Measurements from ENCODE around the gene PELI2. TPM values are rescaled to one million over a fixed set of nuclear protein-coding genes. Genes with fewer than 3 reads are reported as not detected.

PELI2 gene
- total and polyA plus RNA-seq, 2 donors (not counting 1 experiment from before 2014, with no cell fraction given): 15.5 to 29.2 TPM

GRCh38 chr14:56094076-56094475 is 24.1 kb upstream of the PELI2 start:
- Histone ChIP-seq H4K20me1 (ENCODE audit: control insufficient read depth, extremely low read depth, insufficient read depth, low read length) (no peaks in the 10 kb centered on the region), H3K27ac (ENCODE audit: insufficient read depth, low read length) (no peak overlapping the region), H3K4me1 (ENCODE audit: control insufficient read depth, extremely low read depth, insufficient read depth, low read length) (no peaks in the 10 kb centered on the region), H3K9me3 (ENCODE audit: control insufficient read depth, insufficient read depth, low read depth, low read length) (no peaks in the 10 kb centered on the region), H3K27me3 (ENCODE audit: control insufficient read depth, insufficient read depth, low read length) (no peaks in the 10 kb centered on the region), H3K4me2 (ENCODE audit: extremely low read depth, insufficient read depth, low read length) (no peak overlapping the region), H3K36me3 (ENCODE audit: control insufficient read depth, insufficient read depth, low read length) (no peaks in the 10 kb centered on the region), H3K79me2 (ENCODE audit: control insufficient read depth, insufficient read depth, low read length) (no peaks in the 10 kb centered on the region), H3K4me3 (replicated peaks in 1 of 4; ENCODE audit: control extremely low read depth in 1 of 4, insufficient read depth in 1 of 4, low read depth in 3 of 4, low read length in 4 of 4) (no peak overlapping the region), H2AFZ (ENCODE audit: low read length) (no peak overlapping the region), H3K9ac (ENCODE audit: insufficient read depth, low read length) (no peak overlapping the region)
- peak in 1 of 2 donors; percentile 3 for DNase-seq (ENCODE audit: low read depth in 2 of 2)
- TF ChIP-seq EZH2 (IDR thresholded peaks at IDR 0.05; ENCODE audit: low read length, missing control alignments): no peak
- no peak for TF ChIP-seq CTCF (conservative IDR thresholded peaks at IDR 0.05 in 1 of 2, IDR thresholded peaks at IDR 0.05 in 1 of 2; ENCODE audit: low read depth in 1 of 2, low read length in 2 of 2)

DNA sequence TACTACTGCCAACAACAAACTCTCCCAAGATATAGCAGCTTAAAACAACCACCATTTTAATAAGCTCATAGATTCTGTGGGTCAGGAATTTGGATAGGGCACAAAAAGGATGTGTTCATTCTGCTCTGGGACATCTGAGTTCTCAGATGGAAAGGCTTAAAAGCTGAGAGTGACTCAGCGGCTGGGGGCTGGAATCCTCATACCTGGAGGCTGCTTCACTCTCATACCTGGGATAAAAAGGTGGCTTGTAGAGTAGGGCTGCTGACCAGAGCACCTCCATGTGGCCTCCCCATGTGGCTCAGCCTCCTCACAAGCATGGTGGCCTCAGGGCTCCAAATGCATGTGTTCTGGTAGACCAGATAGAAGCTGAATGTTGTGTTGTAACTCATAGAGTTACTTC is 20.2 kb upstream of the PELI2 start:
- Histone ChIP-seq H3K27me3 (ENCODE audit: control insufficient read depth, insufficient read depth, low read length) (no peaks in the 10 kb centered on the region), H3K4me1 (ENCODE audit: control insufficient read depth, extremely low read depth, insufficient read depth, low read length) (no peaks in the 10 kb centered on the region), H3K79me2 (ENCODE audit: control insufficient read depth, insufficient read depth, low read length) (no peaks in the 10 kb centered on the region), H3K27ac (ENCODE audit: insufficient read depth, low read length) (no peak overlapping the region), H3K9ac (ENCODE audit: insufficient read depth, low read length) (no peak overlapping the region), H3K9me3 (ENCODE audit: control insufficient read depth, insufficient read depth, low read depth, low read length) (no peaks in the 10 kb centered on the region), H4K20me1 (ENCODE audit: control insufficient read depth, extremely low read depth, insufficient read depth, low read length) (no peaks in the 10 kb centered on the region), H2AFZ (ENCODE audit: low read length) (no peak overlapping the region), H3K4me2 (ENCODE audit: extremely low read depth, insufficient read depth, low read length) (no peak overlapping the region), H3K4me3 (replicated peaks in 1 of 4; ENCODE audit: control extremely low read depth in 1 of 4, insufficient read depth in 1 of 4, low read depth in 3 of 4, low read length in 4 of 4) (no peak overlapping the region), H3K36me3 (ENCODE audit: control insufficient read depth, insufficient read depth, low read length) (no peaks in the 10 kb centered on the region)
- no peak for DNase-seq (ENCODE audit: low read depth in 2 of 2)
- TF ChIP-seq EZH2 (IDR thresholded peaks at IDR 0.05; ENCODE audit: low read length, missing control alignments) (no peak), CTCF (conservative IDR thresholded peaks at IDR 0.05 in 1 of 2, IDR thresholded peaks at IDR 0.05 in 1 of 2; ENCODE audit: low read depth in 1 of 2, low read length in 2 of 2) (no peak)

- Histone ChIP-seq H3K36me3 (ENCODE audit: control insufficient read depth, insufficient read depth, low read length) (no peaks in the 10 kb centered on the region), H3K27me3 (ENCODE audit: control insufficient read depth, insufficient read depth, low read length) (no peaks in the 10 kb centered on the region), H3K9me3 (ENCODE audit: control insufficient read depth, insufficient read depth, low read depth, low read length) (no peaks in the 10 kb centered on the region), H3K27ac (ENCODE audit: insufficient read depth, low read length) (no peak overlapping the region), H3K4me1 (ENCODE audit: control insufficient read depth, extremely low read depth, insufficient read depth, low read length) (no peaks in the 10 kb centered on the region), H3K4me3 (replicated peaks in 1 of 4; ENCODE audit: control extremely low read depth in 1 of 4, insufficient read depth in 1 of 4, low read depth in 3 of 4, low read length in 4 of 4) (no peak overlapping the region), H4K20me1 (ENCODE audit: control insufficient read depth, extremely low read depth, insufficient read depth, low read length) (no peaks in the 10 kb centered on the region), H3K9ac (ENCODE audit: insufficient read depth, low read length) (no peak overlapping the region), H2AFZ (ENCODE audit: low read length) (no peak overlapping the region), H3K79me2 (ENCODE audit: control insufficient read depth, insufficient read depth, low read length) (no peaks in the 10 kb centered on the region), H3K4me2 (ENCODE audit: extremely low read depth, insufficient read depth, low read length) (no peak overlapping the region)
- TF ChIP-seq CTCF (conservative IDR thresholded peaks at IDR 0.05 in 1 of 2, IDR thresholded peaks at IDR 0.05 in 1 of 2; ENCODE audit: low read depth in 1 of 2, low read length in 2 of 2): no peak
- TF ChIP-seq EZH2 (IDR thresholded peaks at IDR 0.05; ENCODE audit: low read length, missing control alignments): no peak
- DNase-seq (ENCODE audit: low read depth in 2 of 2): peak in 1 of 2 donors; percentile 14
These were observed 19.0 kb upstream of the PELI2 start for GRCh38 chr14:56099081-56099797.
